ENCODE data around the gene ACCS.

- TF ChIP-seq CTCF (IDR thresholded peaks at IDR 0.05; ENCODE audit: extremely low read depth in 1 of 2, insufficient read depth in 1 of 2, low read depth in 1 of 2, low read length in 2 of 2) (no peak), JUN (IDR thresholded peaks at IDR 0.05; ENCODE audit: borderline replicate concordance, insufficient read depth, insufficient read length, low read depth) (no peak), POLR2AphosphoS5 (IDR thresholded peaks at IDR 0.05; ENCODE audit: insufficient read depth, low read depth, low read length) (no peak), EZH2 (IDR thresholded peaks at IDR 0.05; ENCODE audit: borderline replicate concordance, low read depth, low read length, severe bottlenecking) (no peak), POLR2A (IDR thresholded peaks at IDR 0.05; ENCODE audit: low read depth, low read length) (no peak), FOS (IDR thresholded peaks at IDR 0.05; ENCODE audit: borderline replicate concordance, insufficient read depth, low read length) (no peak), GATA2 (IDR thresholded peaks at IDR 0.05; ENCODE audit: insufficient read depth, insufficient read length, low read depth, low read length) (no peak)
- TF ChIP-seq, protein P1, sequence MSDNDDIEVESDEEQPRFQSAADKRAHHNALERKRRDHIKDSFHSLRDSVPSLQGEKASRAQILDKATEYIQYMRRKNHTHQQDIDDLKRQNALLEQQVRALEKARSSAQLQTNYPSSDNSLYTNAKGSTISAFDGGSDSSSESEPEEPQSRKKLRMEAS (IDR thresholded peaks at IDR 0.05; ENCODE audit: insufficient read depth, insufficient read length), result no peak
Measured at GRCh38 chr11:44043157-44043556, 22.9 kb upstream of the ACCS start.
